Upper lobe of left lung (tissue), 6 donors: Measurements from ENCODE around the gene HNRNPR. TPM values are rescaled to one million over a fixed set of nuclear protein-coding genes. Genes with fewer than 3 reads are reported as not detected.

ENCODE experiments used
- ATAC-seq, 2 donors: fragments of 200-7000 bp; cut with Tn5 transposase; one replicate each; pipeline ENCODE4 v1.9.1; 2022; ENCODE audit warnings: mild to moderate bottlenecking in 2 of 2, moderate library complexity in 2 of 2; ENCODE audit not compliant: low FRiP score in 2 of 2
- DNase-seq, 2 donors: peaks; one replicate each; pipeline ENCODE4 v3.0.0-alpha.2; 2019 to 2020
- H3K27ac ChIP-seq, 4 donors: fragments of 200-600 bp; sonication (generic); one replicate each; pipeline ENCODE4 v1.5.1; 2016 to 2019
- H3K27me3 ChIP-seq, 4 donors: fragments of 200-600 bp; sonication (generic); one replicate each; pipeline ENCODE4 v1.5.1; 2017 to 2019
- H3K36me3 ChIP-seq, 4 donors: fragments of 200-600 bp; sonication (generic); one replicate each; pipeline ENCODE4 v1.5.1; 2016 to 2019
- H3K4me1 ChIP-seq, 4 donors: fragments of 200-600 bp; sonication (generic); one replicate each; pipeline ENCODE4 v1.5.1; 2018 to 2019
- H3K4me3 ChIP-seq, 4 donors: fragments of 200-600 bp; sonication (generic); one replicate each; pipeline ENCODE4 v1.5.1; 2017 to 2019; ENCODE audit warnings: mild to moderate bottlenecking in 2 of 4, moderate library complexity in 1 of 4
- H3K9me3 ChIP-seq, 4 donors: fragments of 200-600 bp; sonication (generic); one replicate each; pipeline ENCODE4 v1.5.1; 2018 to 2019
- EP300 ChIP-seq, 4 donors: sonication (generic); formaldehyde crosslinking; IDR thresholded peaks; one replicate each; pipeline ENCODE4 v1.5.1; 2017; ENCODE audit warnings: antibody characterized with exemption in 4 of 4, control low read depth in 2 of 4
- POLR2A ChIP-seq, 4 donors: fragments of 450-650 bp; IDR thresholded peaks; one replicate each; pipeline ENCODE4 v1.5.1; 2016 to 2017; ENCODE audit warnings: antibody characterized with exemption in 4 of 4, mild to moderate bottlenecking in 2 of 4
- POLR2AphosphoS5 ChIP-seq, 2 donors: sonication (generic); formaldehyde crosslinking; IDR thresholded peaks; one replicate each; pipeline ENCODE4 v1.5.1; 2017; ENCODE audit warnings: antibody characterized with exemption in 2 of 2
- WGBS, 2 donors: methylation state at CpG; one replicate each; pipeline ENCODE4 v1.1.5; 2017 to 2018; 5-methylcytosine and 5-hydroxymethylcytosine counted together
- total RNA-seq, 6 donors: library from RNA; depleted of rRNA in 4 of 6; stranded (reverse); fragments of >200 nt in 4 of 6; gene quantifications; one replicate each; pipeline versions ENCODE4 v1.1.0 to v1.2.1, GENCODE V29; 2016 to 2021
- TF ChIP-seq, protein P1 (sequence below), 6 experiments: fragments of 450-650 bp in 4 of 6; fragments of 200-600 bp in 2 of 6; sonication (generic) in 2 of 6; IDR thresholded peaks; one replicate each; pipeline ENCODE4 v1.5.1; 2016 to 2019; ENCODE audit warnings: antibody characterized with exemption in 6 of 6
- donor health status: DM: no; HTN: no; CAD: no; lungs with moderate emphysema.
- donor health status: DM: no; HTN: yes; CAD: no; lungs with severe emphysema.

HNRNPR gene
- total RNA-seq, 6 donors from 2014 or later = 43.9 to 97.7 (median 73.5) TPM

DNA sequence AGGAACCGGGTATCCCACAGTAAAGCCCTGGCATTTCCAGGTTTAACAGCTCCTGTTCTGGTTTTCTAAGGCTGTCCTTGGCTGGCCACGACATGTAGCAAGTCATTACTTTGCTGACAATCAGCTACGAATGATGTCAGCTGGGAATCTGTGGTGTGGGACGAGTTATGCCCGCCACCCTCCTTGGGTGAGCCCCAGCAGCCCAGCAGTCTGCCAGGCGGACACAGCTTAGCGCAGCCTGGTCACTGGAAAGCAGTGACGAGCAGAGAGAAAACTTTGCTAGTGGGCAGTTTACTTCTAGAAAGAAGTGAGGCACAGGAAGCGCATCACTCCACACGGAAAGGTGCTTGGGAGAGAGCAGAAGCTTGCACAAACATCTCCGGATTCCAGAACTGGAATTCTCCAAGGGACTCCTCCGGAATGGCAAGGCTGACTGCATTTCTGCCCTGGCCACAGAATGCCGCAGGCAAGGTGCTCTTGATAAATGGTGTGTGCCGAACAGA lies 41.1 kb upstream of the HNRNPR start:
- Histone ChIP-seq H3K9me3 (no peaks in the 10 kb centered on the region), H3K27me3 (no peaks in the 10 kb centered on the region), H3K27ac (peak overlapping the region in 1 of 4 donors; percentile 54), H3K4me3 (no peak overlapping the region), H3K4me1 (peaks cover 4 to 21% (median 17%) of the 10 kb centered on the region in 4 donors), H3K36me3 (peaks cover 0 to 3% (median 0%) of the 10 kb centered on the region in 4 donors)
- no peak for ATAC-seq
- TF ChIP-seq, protein P1, sequence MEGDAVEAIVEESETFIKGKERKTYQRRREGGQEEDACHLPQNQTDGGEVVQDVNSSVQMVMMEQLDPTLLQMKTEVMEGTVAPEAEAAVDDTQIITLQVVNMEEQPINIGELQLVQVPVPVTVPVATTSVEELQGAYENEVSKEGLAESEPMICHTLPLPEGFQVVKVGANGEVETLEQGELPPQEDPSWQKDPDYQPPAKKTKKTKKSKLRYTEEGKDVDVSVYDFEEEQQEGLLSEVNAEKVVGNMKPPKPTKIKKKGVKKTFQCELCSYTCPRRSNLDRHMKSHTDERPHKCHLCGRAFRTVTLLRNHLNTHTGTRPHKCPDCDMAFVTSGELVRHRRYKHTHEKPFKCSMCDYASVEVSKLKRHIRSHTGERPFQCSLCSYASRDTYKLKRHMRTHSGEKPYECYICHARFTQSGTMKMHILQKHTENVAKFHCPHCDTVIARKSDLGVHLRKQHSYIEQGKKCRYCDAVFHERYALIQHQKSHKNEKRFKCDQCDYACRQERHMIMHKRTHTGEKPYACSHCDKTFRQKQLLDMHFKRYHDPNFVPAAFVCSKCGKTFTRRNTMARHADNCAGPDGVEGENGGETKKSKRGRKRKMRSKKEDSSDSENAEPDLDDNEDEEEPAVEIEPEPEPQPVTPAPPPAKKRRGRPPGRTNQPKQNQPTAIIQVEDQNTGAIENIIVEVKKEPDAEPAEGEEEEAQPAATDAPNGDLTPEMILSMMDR (IDR thresholded peaks at IDR 0.05) = no peak
- TF ChIP-seq POLR2A (IDR thresholded peaks at IDR 0.05) = no peak
- no peak for TF ChIP-seq EP300 (IDR thresholded peaks at IDR 0.05)
- no peak for TF ChIP-seq POLR2AphosphoS5 (IDR thresholded peaks at IDR 0.05)
- 71 to 81% methylated on average over 14 of the region's 14 CpGs for WGBS, 2 donors
- DNase-seq = peak in 1 of 2 donors; percentile 29

- TF ChIP-seq POLR2A (IDR thresholded peaks at IDR 0.05) = no peak
- no peak for TF ChIP-seq POLR2AphosphoS5 (IDR thresholded peaks at IDR 0.05)
- no peak for TF ChIP-seq EP300 (IDR thresholded peaks at IDR 0.05)
- TF ChIP-seq, protein P1 (IDR thresholded peaks at IDR 0.05) = no peak
- peak overlapping the region in 2 of 4 donors; percentile 43 to 54 for H3K27ac ChIP-seq
- no peak for ATAC-seq
- H3K4me3 ChIP-seq = no peak overlapping the region
- DNase-seq = no peak
- WGBS, 2 donors = 53 to 67% methylated on average over 11 of the region's 11 CpGs
- H3K36me3 ChIP-seq = peaks cover 0 to 3% (median 0%) of the 10 kb centered on the region in 4 donors
- no peaks in the 10 kb centered on the region for H3K27me3 ChIP-seq
- peaks cover 4 to 21% (median 17%) of the 10 kb centered on the region in 4 donors for H3K4me1 ChIP-seq
- H3K9me3 ChIP-seq = no peaks in the 10 kb centered on the region
Measured at GRCh38 chr1:23384312-23385058, 40.4 kb upstream of the HNRNPR start.

DNA sequence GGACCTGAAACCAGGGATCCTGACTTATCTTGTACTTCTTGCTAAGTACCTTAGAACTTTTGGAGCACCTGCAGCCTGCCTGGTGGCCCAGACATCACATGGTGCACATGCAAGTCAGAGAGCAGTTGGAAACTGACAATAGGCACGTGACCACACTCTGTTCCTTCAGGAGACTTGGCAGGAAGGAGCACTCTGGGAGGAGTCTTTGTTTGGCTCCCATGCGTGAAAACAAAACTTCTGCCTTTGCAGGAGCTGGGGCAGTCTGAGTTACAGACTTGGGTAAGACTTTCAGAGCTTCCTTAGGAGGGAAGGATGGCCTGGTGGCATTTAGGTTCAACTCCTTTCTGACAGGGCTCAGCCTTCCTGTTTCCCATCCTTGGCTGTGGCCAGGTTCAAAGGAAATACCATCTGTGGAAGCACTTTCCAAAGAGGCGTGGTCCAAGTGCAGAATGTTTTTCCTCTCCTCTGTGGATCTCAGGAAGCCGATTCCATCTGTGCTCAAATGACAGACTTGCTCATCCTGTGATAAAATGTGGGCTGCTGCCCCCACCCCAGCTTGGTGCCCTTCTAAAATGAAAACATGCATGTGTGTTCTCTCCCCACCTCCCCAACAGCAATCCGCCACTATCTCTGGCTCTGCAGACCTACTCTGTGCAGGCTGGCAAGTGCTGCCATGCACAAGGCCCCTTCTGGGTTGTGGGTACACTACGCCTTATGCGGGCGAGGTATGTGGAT lies 39.7 kb upstream of the HNRNPR start:
- ATAC-seq (no peak), DNase-seq (no peak)
- no peaks in the 10 kb centered on the region for H3K27me3 ChIP-seq
- H3K27ac ChIP-seq = peak overlapping the region in 2 of 4 donors; percentile 27 to 43
- peaks cover 4 to 21% (median 19%) of the 10 kb centered on the region in 4 donors for H3K4me1 ChIP-seq
- no peaks in the 10 kb centered on the region for H3K9me3 ChIP-seq
- H3K36me3 ChIP-seq = peaks cover 0 to 3% (median 0%) of the 10 kb centered on the region in 4 donors
- H3K4me3 ChIP-seq = no peak overlapping the region
- 60% methylated on average over 6 to 8 of the region's 8 CpGs for WGBS, 2 donors
- TF ChIP-seq EP300 (IDR thresholded peaks at IDR 0.05) (no peak), POLR2AphosphoS5 (IDR thresholded peaks at IDR 0.05) (no peak), POLR2A (IDR thresholded peaks at IDR 0.05) (no peak)
- TF ChIP-seq, protein P1 (IDR thresholded peaks at IDR 0.05) = no peak

DNA sequence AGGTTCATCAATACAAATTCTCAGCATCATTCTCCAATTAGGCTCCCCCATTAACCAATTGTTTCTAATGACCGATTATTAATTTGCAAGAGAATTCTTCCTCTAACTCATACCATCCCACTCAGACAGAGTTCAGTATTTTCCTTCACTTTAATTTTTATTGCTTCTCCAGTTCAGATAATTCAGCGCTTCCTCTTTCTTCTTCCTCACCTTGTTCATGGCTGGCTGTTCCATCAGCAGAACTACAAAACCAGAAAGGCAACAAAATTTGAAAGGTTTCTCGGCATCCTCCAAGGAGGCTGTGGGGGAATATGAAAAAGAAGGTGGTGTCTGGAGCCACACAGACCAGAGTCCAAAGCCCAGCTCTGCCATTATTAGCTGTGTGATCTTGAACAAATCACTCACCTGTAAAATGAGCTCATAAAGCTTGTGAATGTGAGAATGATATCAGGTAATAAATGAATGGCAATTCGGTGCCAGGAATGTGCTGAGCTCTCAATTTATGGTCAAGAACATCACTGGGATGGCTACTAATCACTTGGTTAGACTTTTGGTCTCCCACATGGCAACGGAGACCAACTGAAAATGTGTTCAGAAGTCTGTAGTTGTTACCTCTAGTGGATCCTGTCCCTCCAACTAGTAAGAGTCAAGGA lies 37.3 kb upstream of the HNRNPR start:
- Histone ChIP-seq H3K4me1 (peaks cover 9 to 38% (median 28%) of the 10 kb centered on the region in 4 donors), H3K9me3 (no peaks in the 10 kb centered on the region), H3K36me3 (no peaks in the 10 kb centered on the region), H3K4me3 (no peak overlapping the region), H3K27ac (no peak overlapping the region), H3K27me3 (no peaks in the 10 kb centered on the region)
- 91 to 92% methylated on average over 5 of the region's 5 CpGs for WGBS, 2 donors
- TF ChIP-seq EP300 (IDR thresholded peaks at IDR 0.05) (no peak), POLR2A (IDR thresholded peaks at IDR 0.05) (no peak), POLR2AphosphoS5 (IDR thresholded peaks at IDR 0.05) (no peak)
- TF ChIP-seq, protein P1 (IDR thresholded peaks at IDR 0.05) = no peak
- no peak for ATAC-seq
- no peak for DNase-seq
